Measurements from ENCODE around the gene DHX32. TPM values are rescaled to one million over a fixed set of nuclear protein-coding genes. Genes with fewer than 3 reads are reported as not detected.

Gene DHX32
- 43.9 and 44.1 TPM in 2 replicates for total RNA-seq

DNA sequence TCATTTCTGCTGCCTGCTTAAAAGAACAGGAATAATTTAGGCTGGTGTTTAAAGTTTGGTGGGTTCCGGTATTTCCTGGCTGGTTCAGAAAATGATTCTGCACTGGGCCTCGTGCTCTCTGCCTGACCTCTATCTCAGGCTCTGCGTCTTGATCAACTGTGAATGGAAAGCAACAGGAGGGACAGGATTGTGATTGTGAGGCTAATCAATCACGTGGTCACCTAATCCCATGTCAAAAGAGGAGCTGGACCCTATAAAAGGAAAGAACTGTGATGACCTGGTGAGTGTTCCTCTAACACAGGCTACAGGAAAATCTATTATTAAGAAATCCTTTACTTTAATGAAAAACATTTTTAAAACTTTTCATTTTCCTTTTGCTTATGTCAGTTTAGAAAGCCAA is at the start of gene DHX32:
Gene DHX32, minus strand, starts transcription at position 101 of the 400 bp plus-strand sequence. CDS start 468 bp downstream, outside the sequence.

DNA sequence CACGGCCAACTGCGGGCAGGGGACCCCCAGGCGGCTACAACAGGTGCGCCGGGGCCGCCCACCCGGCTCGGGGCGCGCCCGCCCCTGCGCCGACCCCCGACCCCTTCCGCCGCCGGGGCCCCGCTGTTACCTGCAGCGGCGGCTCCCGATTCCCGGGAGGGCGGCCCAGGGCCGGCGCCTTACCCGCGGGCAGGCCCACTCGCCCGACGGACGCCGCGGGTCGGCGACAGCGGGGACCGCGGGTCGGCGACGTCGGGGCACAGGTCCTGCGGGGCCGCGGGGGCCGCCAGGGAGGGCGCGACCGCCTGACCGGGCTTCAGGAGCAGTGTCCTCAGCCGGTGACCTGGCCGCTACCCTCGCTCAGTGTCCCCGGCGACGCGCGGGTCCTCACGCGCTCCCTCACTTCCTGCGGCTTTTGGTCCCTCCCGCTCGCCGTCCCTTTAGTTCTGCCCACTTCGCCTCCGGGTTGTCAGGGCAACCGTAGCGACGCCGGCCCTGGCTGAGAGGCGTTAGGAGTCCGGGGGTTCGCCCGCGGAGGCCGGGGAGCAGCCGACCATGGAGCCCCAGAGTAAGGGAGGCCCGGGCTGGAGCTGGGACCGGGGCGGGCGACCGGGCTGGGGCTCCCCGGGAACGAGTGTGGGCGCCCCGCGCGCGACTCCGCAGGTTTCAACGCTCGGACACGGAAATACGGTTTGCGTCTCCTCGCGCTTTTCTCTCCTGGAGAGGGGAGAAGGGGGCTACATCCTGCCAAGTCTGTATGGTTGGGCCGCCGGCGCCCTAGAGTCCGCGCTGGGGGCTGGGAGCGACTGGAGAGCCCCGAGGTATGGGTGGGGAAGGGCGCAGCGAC is 15.2 kb upstream of the DHX32 start, which contains the start of gene FANK1:
Gene FANK1, plus strand, starts transcription at position 477 of the 847 bp plus-strand sequence. Its CDS starts 79 bp downstream, at position 556.

GRCh38 chr10:125822878-125823662 is 58.0 kb downstream of the DHX32 start, which contains the start of the genes BCCIP and UROS:
Gene BCCIP (plus strand): TSS chr10:125823546. CDS start chr10:125823558, 12 bp downstream.
Gene UROS (minus strand): TSS chr10:125823258. CDS start chr10:125816499, 6,759 bp downstream.

Other genes with a start within 250 kb of the DHX32 start
- gene TEX36, start 198.1 kb downstream of the DHX32 start, total RNA-seq, result not detected in 2 replicates
- gene EDRF1, start 161.6 kb downstream of the DHX32 start, total RNA-seq, result 13.6 and 21.7 TPM in 2 replicates
- gene MMP21, start 105.5 kb downstream of the DHX32 start, total RNA-seq, result under 0.01 TPM in 1 of 2 replicates, not detected in the other
- gene UROS, start 58.0 kb downstream of the DHX32 start, total RNA-seq, result 56.2 and 56.8 TPM in 2 replicates
- gene BCCIP, start 57.7 kb downstream of the DHX32 start, total RNA-seq, result 69.5 and 98.6 TPM in 2 replicates
- gene FANK1, start 15.3 kb upstream of the DHX32 start, total RNA-seq, result 1.1 and 1.6 TPM in 2 replicates